Lower leg skin (tissue), 3 donors: ENCODE results near the gene ZNF561.

Source experiments
- CTCF ChIP-seq, 3 donors: fragments of 450-650 bp; IDR thresholded peaks; one replicate each; pipeline ENCODE4 v1.5.1; 2016; ENCODE audit warnings: antibody characterized with exemption in 3 of 3, mild to moderate bottlenecking in 3 of 3, moderate library complexity in 2 of 3
- POLR2A ChIP-seq, 2 donors: fragments of 450-650 bp; IDR thresholded peaks; one replicate each; pipeline ENCODE4 v1.6.1; 2016 to 2017; ENCODE audit warnings: antibody characterized with exemption in 2 of 2, mild to moderate bottlenecking in 1 of 2, moderate library complexity in 1 of 2

- TF ChIP-seq CTCF (IDR thresholded peaks at IDR 0.05) (no peak), POLR2A (IDR thresholded peaks at IDR 0.05) (no peak)
Measured at GRCh38 chr19:9586764-9587163, 34.3 kb downstream of the ZNF561 start.
